Central memory CD4-positive, alpha-beta T cell (primary cell): ENCODE data around the gene KIF2C.
"Not testable (repeated sequence)": the region's sequence is repeated elsewhere in the genome, so short reads cannot be mapped to it uniquely, and the experiment has no call there.

ENCODE experiments used
- DNase-seq: peaks from one replicate; pipeline ENCODE4 v3.0.0; 2022

KIF2C gene

DNA sequence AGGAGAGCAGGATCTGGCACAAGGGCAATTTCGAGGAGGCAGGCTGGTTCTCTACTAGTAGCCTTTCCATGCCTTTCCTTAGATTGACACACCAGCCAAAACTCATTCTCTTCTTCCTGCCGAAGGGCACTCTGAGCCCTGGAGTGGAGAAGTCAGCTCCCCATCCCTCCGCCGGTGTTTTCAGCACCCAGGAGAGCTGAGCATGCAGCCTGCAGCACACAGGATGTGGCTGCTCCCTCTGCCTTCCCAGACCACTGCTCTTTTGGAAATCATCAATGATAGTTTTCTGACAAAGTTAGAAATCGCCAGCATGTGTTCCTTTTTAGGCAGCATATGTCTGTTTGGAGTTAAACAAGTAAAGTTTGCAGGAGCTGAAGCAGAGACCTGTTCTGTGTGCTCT lies 20.3 kb upstream of the KIF2C start:
- no peak for DNase-seq

DNA sequence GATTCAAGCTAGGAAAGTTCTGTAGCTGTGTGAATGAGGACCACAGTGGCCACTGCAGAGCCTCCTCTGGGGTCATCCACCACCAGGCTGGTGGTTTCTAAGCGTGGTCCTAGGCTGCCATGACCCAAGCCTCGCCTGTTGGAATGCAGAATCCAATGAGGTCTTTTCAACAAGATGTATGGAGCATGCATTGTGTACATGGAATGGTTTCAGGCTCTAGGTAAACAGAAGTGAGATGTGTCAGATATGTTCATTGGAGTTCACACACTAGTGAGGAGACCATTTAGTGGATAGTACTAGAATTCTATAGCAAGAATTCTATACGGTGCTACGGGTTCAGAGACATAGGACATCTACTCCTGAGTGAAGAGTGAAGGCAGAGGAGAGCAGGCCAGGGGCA lies 19.4 kb upstream of the KIF2C start:
- no peak for DNase-seq

DNA sequence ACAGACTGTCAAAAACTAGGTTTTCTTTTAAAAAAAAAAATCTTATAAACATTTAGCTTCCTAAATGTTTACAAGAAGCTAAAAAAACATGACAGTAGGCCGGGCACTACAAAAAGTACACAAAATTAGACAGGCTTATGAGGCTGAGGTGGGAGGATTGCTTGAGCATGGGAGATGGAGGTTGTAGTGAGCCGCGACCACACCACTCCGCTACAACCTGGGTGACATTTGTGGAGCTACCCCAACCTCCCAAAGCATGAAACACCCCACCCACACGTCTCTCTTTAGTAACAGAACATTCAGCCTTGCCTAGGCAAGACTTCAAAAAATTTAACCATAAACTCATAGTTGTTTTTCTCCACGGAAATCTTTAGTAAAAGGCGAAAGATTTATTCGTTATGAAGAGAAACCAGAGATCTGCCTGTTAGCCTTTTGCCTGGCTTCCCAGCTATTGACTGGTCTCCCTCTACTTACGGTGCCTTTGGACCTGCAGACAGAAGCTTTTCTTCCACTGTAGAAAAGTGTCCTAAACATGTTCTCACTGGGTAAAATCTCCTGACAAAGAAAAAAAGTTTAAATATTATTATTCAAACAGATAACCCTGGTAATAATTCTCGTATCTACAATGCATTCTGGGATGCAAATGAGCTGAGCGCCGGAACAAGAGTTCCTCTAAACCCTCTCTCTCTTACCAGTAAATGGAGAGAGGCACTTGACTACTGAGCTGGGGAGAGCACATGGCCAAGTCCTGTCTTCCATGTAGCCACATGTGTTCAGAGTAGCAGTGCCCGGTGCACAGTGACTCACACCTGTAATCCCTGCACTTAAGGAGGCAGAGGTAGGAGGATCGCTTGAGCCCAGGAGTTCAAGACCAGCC lies 17.9 kb upstream of the KIF2C start:
- DNase-seq: peak; percentile 75

DNA sequence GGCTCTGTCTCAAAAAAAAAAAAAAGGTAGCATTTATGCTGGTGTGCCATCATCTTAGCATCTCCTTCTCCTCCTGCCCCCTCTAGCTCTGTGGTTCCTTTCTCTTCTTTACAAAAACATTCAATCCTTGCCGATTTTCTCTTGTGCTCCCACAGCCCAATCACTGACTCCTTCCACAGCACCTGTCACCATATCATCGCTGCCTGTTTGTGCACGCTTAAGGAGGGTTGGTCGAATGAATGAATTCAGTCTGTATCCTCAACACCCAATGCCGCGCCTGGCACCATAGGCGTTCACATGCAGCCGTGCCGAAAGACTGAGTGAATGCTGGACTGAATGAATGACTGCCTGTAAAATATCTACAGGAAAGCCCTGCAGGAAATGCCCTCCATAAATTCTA lies 16.6 kb upstream of the KIF2C start:
- no peak for DNase-seq

DNA sequence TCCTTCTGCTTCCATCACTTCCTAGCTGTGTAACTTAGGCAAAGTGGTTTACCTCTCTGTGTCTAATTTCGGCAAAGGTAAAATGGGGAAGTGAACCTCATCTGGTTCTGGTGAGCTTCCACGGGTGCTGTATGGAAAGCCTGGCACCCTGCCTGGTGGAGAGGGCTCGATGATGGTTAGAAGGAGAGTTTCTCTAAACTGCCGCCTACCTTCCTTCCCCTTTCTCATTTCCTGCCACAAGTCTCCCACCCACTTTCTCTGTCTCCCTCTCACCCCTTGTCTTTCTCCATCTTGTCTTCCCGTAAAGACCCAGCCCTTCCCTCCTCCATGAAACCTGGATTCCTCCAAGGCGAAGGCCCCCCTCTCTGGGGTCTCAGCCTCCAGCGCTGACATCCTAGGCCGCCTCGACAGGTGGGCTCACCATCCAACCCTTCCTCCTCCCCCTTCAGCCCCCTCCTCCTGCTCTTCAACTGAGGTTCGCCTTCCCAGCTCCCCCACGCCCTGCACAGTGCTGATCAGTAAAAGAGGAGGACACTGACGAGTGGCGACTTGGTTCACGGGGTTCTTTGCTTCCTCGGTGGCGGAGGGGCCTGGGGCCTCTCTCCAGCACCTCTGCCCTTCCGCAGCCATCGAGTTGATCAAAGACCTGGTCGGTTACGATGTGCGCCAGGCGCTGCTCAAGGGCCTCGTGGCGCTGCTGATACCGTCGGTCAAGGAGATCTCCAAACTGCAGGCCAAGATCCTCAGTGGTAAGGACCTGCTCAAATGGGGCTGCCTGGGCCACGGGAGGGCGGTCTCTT lies 15.9 kb upstream of the KIF2C start:
- DNase-seq: no peak

DNA sequence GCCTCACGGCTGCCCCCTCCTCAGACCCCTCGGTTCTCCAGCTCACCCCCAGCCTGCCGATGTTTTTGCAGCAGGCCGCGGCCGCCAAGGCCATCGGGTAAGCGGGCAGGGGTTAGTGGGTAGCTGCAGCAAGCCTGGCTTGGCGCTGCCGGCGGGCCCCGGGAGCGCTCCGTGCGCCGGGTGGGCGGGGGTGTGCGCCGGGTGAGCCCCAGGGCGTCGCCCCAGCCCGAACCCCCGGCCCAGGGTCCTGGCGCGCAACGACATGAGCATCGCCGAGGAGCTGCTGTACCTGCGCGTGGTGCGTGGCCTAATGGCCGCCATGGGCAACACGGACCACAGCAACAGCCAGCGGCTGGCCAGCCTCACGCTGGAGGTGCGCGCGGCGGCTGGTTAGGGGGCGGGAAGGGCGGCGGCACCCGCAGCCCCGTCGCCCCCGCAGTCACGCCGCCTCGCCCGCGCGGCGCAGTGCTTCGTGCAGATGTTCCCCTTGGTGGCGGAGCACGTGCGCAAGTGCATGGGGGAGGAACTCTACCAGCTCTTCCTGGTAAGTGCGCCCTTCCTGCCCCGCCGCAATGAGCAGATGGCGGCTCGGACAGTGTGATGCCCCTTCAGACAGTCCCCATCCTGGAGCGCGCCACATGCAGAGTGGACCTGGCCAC lies 15.2 kb upstream of the KIF2C start:
- no peak for DNase-seq

DNA sequence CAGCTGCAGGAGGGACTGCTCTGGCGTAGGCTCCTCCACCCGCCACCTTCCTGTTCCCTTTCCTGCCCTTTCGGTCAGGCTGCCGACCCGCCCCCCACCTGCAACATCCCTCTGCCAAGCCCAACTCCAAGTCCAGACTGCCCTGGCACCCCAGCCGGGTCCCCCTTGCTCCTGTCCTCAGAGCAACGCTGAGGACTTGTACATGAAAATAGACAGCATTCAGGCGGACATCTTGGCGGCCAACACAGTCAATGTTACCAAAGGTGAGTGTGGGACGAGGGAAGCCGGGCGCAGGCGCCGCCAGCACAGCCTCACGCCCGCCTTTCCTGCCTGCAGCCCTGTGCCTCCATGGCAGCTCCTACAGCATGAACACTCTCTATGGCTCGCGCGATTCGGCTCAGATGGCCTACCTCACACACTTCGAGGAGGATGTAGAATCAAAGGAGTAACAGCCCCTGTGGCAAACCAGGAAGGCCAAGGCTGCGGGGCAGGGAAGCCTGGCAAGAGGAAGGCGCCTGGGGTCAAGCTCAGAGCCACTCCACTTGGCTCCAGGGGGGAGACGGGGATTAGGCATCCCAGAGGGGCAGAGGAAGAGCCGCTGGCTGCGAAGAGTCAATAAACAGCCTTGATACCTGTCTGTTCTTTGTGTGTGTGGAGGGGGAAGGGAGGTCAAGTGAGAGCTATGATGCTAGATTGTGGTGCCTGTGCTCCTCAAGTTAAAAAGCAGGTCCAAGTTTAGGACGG lies 14.5 kb upstream of the KIF2C start:
- no peak for DNase-seq

DNA sequence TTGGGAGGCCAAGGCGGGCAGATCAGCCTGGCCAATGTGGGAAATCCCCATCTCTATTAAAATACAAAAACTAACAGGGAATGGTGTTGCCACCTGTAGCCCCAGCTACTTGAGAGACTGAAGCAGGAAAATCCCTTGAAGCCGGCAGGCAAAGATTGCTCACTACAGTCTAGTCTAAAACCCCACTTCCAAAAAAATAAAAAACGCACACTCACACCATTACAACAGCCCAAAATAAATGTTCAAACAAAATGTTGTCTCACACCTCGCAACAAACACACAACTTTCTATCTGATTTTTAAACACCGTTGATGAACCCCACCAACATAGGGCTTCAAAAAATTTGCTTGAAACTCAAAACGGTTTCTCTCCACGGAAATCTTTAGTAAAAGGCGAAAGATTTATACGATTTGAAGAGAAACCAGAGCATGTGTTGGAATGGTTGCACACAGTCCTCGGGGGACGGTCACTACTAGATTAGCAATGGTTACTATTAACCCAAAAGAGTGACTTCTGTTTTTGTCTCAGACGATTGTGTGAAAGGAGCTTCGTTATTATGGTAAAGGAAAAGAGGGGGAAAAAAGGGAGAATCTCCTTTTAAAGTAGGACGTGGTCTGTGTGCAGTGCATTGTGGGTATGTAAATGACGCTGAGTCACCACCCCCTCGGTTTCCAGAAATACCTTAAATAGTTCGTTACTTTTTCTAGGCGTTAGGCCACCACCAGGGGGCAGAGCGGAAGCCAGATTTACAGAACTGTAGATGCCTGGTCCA lies 8.7 kb upstream of the KIF2C start, which contains the start of gene RNU5D-1:
Gene RNU5D-1, minus strand, starts transcription at position 430 of the 772 bp plus-strand sequence.
- DNase-seq: peak; percentile 91

DNA sequence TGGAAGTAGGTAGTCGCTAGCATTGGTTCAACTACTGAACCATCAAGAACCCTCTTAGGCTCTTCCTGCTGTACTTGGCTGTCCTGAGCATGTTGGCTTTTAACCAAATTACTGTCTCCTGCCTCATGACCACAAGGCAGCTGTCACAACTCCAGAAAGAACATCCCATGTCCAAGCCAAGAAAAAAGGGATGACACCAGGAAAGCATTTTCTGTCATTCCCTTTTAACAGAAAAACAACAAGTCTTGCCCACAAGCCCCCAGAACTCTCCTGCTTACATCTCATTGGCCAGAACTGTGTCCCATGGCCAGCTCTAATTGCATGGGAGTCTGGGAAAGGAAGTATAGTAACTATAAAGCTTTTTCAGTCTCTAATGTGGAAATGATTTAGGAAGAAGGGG lies 6.3 kb upstream of the KIF2C start:
- no peak for DNase-seq

DNA sequence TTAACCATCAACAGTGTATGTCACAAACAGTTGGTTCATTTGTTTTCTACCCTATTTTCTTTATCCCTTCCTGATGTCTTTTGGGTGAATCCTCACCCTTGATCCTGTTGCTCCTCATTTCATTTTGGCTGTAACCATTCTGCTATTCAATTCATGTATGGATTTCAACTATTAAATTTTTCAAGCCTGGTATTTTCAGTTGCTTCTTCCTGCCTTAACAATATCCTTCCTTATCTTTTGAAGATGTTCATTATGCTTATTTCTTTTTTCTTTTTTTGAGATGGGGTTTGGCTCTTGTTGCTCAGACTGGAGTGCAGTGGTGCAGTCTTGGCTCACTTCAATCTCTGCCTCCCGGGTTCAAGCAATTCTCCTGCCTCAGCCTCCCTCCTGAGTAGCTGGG lies 5.9 kb upstream of the KIF2C start:
- DNase-seq: no peak

DNA sequence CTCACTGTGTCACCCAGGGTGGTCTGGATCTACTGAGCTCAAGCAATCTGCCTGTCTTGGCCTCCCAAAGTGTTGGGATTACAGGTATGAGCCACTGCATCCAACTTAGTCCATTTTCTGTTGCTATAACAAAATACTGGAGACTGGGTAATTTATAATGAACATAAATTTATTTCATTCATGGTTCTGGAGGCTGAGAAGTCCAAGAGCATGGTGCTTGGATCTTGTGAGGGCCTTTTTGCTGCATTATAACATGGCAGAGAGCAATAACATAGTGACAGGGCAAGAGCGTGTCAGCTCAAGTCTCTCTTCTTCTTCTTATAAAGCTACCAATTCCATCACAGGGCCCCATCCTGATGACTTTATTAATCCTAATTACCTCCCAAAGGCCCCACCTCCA lies 3.6 kb upstream of the KIF2C start:
- DNase-seq: no peak

DNA sequence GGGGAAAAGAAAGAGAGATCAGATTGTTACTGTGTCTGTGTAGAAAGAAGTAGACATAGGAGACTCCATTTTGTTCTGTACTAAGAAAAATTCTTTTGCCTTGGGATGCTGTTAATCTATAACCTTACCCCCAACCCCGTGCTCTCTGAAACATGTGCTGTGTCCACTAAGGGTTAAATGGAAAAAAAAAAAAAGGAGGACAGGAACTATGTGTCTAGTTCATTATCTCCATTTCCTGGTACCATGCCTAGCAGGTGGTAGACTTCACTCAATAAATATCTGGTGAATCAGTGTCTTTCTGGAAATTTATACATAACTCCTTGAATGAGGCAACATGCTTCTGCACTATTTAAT lies 707 bp upstream of the KIF2C start:
- not testable (repeated sequence) for DNase-seq

DNA sequence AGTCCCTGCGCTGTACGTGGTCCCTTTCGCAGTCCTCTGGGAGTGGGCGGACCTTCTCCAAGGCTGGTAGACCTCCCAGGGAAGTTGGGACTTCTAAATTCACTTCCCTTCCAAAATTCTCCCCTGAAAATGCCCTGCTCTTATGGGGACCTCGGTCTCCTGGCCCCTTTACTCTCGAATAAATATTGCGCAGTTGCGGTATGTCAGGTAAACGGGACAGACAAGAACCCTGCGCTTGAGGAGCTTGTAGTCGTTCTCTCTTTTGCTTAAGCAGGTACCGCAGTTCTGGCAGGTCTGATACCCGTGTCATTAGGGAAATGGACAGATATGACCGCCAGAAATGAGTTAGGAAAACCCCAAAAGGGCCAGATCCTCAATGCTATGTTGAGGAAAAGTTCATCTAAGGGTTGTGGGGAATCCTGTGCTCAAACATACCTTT lies 561 bp downstream of the KIF2C start:
- no peak for DNase-seq

DNA sequence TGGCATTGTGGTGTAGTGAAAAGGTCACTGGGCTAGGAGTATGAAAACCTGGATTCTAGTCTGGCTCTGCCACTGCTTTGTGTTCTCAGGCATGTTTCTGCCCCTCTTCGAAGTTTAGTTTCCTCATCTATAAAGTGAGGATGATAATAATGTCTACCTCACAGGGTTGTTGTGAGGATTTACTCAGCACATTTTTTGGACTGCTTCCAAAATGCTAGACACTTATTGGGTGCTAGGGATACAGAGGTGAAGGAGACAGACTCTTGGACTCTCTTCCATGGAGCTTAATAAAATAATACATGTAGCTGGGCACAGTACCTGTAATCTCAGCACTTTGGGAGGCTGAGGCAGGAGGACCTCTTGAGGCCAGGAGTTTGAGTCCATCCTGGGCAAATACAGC lies 3.6 kb downstream of the KIF2C start:
- DNase-seq: no peak

DNA sequence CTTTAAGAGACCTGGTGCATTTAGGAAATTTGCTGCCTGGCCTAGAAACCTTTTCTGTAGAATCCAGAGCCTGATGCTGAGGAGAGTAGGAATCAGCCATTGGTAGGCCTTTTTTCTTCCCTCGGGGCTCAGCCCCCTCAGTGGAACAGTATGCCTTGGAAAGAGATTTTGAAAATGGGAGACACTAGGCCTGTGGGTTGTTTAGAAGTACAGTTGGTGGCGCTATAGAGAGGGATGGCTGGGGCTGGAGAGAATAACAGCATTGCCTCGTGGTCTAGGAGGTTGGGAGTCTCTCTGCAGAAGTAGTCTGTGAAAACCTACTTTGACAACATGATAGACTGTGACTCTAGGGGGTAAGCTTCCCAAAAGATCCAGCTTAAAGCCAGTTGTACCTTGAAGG lies 8.2 kb downstream of the KIF2C start:
- DNase-seq: no peak

DNA sequence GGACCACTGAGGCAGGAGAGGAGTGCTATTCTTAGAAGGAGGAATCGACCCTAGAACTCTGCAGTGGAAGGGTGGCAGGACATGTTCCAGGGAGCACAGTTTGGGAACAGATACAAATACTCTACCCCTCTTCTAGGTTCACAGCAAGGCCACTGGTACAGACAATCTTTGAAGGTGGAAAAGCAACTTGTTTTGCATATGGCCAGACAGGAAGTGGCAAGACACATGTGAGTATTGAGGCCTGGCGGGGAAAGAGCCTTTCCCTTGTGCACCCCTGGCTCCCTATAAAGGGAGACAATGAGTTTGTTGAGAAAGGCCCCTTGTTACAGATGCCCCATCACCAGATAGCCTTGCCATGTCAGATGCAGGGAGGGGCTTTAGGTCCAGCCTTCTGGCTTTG lies 17.8 kb downstream of the KIF2C start:
- no peak for DNase-seq

DNA sequence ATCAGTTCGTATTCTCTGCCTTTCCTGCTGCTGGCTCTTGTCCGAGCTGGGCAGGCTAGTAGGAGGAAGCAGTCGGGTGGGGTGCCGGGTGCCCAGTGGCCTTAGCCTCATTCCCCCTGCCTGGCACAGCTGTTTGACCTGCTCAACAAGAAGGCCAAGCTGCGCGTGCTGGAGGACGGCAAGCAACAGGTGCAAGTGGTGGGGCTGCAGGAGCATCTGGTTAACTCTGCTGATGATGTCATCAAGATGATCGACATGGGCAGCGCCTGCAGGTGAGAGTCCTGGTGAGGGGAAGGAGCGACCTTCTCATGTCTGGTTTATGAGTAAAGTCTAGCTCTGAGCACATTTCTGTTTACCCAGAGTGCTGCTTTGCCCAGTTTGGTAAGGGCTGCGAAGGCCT lies 19.4 kb downstream of the KIF2C start:
- DNase-seq: no peak

DNA sequence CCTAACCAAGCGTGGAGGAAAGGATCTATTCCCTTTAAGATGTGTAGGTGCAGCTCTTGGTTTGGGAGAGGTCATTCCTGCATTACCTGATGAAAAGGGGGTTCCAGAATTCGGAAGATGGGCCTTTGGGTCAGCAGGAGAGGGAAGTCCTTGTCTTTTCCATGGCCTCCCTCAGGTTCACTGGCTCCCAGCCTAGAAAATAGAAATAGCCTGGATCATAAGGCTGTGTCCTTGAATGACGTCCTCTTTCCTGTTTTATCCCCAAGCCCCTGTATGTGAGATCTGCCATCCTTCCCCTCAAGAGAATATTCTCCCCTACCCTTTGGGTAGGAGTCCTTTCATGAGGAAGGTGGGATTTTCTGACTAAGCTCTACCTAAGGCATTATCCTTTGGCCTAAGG lies 21.2 kb downstream of the KIF2C start:
- DNase-seq: no peak

DNA sequence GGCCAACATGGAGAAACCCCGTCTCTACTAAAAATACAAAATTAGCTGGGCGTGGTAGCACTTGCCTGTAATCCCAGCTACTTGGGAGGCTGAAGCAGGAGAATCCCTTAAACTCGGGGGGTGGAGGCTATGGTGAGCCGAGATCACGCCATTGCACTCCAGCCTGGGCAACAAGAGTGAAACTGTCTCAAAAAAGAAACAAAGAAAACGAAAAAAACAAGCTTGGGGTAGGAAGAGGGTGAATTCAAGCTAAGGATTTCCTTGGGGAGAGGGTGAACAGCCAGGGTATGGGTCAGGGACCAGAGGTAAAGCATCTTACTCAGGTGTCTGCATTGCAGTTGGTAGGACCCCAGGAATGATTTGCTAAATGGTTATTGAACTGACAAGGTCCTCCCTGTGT lies 26.8 kb downstream of the KIF2C start:
- DNase-seq: not testable (repeated sequence)

DNA sequence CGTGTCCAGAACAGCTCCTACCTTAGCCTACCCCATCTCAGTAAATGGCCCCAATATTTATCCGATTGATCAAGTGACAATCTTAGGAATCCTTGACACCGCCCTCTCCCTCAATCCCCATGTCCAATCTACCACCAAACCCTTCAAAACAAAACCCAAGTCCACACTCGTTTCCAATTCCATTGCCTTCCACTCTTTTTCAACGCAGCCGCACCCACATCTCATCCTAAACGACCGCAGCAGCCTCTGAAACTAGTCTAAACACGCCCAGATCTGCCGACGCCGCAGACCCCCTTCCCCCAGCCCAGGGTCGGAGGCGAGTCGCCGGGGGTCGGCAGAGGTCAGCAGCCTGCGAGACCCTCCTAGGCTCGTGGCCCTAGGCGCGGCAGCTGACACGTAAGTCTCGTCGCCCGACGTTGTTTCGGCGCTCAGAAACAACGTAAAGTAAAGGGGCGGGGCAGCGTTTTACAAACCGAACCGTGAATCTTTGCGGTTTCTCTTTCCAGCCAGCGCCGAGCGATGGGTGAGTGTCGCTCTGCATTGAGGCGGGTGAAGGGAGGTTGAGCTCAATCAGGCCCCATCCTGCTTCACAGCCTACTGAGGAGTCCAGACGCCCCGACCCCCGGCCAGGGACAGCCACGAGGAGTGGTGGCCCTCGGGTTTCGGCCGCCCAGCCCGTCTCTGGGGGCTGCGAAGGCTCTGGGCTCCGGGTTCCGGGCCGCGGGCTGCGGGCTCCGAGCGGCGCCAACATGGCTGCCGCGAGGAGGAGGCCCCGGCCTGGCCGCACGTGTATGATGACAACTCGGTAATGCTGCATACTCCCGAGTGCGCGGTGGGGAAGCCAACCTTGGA lies 35.7 kb downstream of the KIF2C start, which contains the start of gene RPS8:
Gene RPS8, plus strand, starts transcription at position 463 of the 852 bp plus-strand sequence. Its CDS starts 57 bp downstream, at position 520.
- peak; percentile 88 for DNase-seq
